ENCODE data around the gene CRISPLD2. TPM values are rescaled to one million over a fixed set of nuclear protein-coding genes. Genes with fewer than 3 reads are reported as not detected.
A peak's percentile ranks its signal among the peaks of the same experiment; 100 is the strongest.

The CRISPLD2 gene
- total RNA-seq, 2 experiments from 2014 or later = 2.0 to 2.6 TPM

- Mint-ChIP-seq H3K9me3 (no peaks in the 10 kb centered on the region), H3K27me3 (no peaks in the 10 kb centered on the region), H3K4me1 (ENCODE audit: low read depth) (peaks cover 11% of the 10 kb centered on the region), H3K27ac (no peak overlapping the region), H3K36me3 (ENCODE audit: low read depth) (no peaks in the 10 kb centered on the region), H3K4me3 (no peak overlapping the region)
- no peak for DNase-seq
- H3K9me3 ChIP-seq (ENCODE audit: control insufficient read depth in 1 of 2, insufficient read depth in 1 of 2, low read length in 2 of 2) = no peaks in the 10 kb centered on the region
- ChIA-PET CTCF (no interaction called here), POLR2A (no interaction called here)
- no peak overlapping the region for H3K27ac ChIP-seq (ENCODE audit: low read depth in 1 of 2, low read length in 2 of 2)
- peaks cover 0 to 3% of the 10 kb centered on the region in 2 experiments for H3K27me3 ChIP-seq (ENCODE audit: control insufficient read depth in 1 of 2, insufficient read depth in 2 of 2, low read length in 2 of 2)
- intact Hi-C loops (cut with DNase I, micrococcal nuclease) = no loop called here
- no peak overlapping the region for H3K4me3 ChIP-seq (ENCODE audit: low read length)
- H3K4me1 ChIP-seq (ENCODE audit: insufficient read depth, low read length) = peaks cover 23% of the 10 kb centered on the region
- H3K36me3 ChIP-seq (ENCODE audit: insufficient read depth, low read length) = no peaks in the 10 kb centered on the region
- TF ChIP-seq CTCF (IDR thresholded peaks at IDR 0.05) = no peak
- ATAC-seq (ENCODE audit: poor library complexity) = no peak
Observed at GRCh38 chr16:84949772-84950436, 130.1 kb downstream of the CRISPLD2 start.

- Mint-ChIP-seq H3K4me1 (ENCODE audit: low read depth) (peaks cover 11% of the 10 kb centered on the region), H3K4me3 (no peak overlapping the region), H3K9me3 (no peaks in the 10 kb centered on the region), H3K27ac (no peak overlapping the region), H3K36me3 (ENCODE audit: low read depth) (no peaks in the 10 kb centered on the region), H3K27me3 (no peaks in the 10 kb centered on the region)
- peaks cover 23% of the 10 kb centered on the region for H3K4me1 ChIP-seq (ENCODE audit: insufficient read depth, low read length)
- H3K4me3 ChIP-seq (ENCODE audit: low read length) = no peak overlapping the region
- DNase-seq = peak in 8 of 14 experiments; percentile 8 to 58 (median 20)
- no peak for ATAC-seq (ENCODE audit: poor library complexity)
- no peak overlapping the region for H3K27ac ChIP-seq (ENCODE audit: low read depth in 1 of 2, low read length in 2 of 2)
- POLR2A ChIA-PET = no interaction called here
- no peaks in the 10 kb centered on the region for H3K9me3 ChIP-seq (ENCODE audit: control insufficient read depth in 1 of 2, insufficient read depth in 1 of 2, low read length in 2 of 2)
- intact Hi-C loops (cut with DNase I, micrococcal nuclease) = no loop called here
- no peak for TF ChIP-seq CTCF (IDR thresholded peaks at IDR 0.05)
- H3K27me3 ChIP-seq (ENCODE audit: control insufficient read depth in 1 of 2, insufficient read depth in 2 of 2, low read length in 2 of 2) = peaks cover 0 to 5% of the 10 kb centered on the region in 2 experiments
- no peaks in the 10 kb centered on the region for H3K36me3 ChIP-seq (ENCODE audit: insufficient read depth, low read length)
- CTCF ChIA-PET = interaction anchor here (4.7 kb wide), 1 partner anchor 196 kb away, joined by 69 read pairs; no protein-coding TSS in a partner anchor
Observed at GRCh38 chr16:84950906-84951305, 131.1 kb downstream of the CRISPLD2 start.

- peaks cover 23% of the 10 kb centered on the region for H3K4me1 ChIP-seq (ENCODE audit: insufficient read depth, low read length)
- H3K9me3 Mint-ChIP-seq = no peaks in the 10 kb centered on the region
- H3K27ac ChIP-seq (ENCODE audit: low read depth in 1 of 2, low read length in 2 of 2) = no peak overlapping the region
- ATAC-seq (ENCODE audit: poor library complexity) = peak; percentile 87
- peak; percentile 51 to 88 (median 62) for DNase-seq
- no peaks in the 10 kb centered on the region for H3K36me3 ChIP-seq (ENCODE audit: insufficient read depth, low read length)
- POLR2A ChIA-PET = interaction anchor here (0.7 to 1.6 kb wide), 3 partner anchors 156 to 198 kb away, joined by 3 to 10 read pairs (median 3); no protein-coding TSS in a partner anchor
- no peaks in the 10 kb centered on the region for H3K9me3 ChIP-seq (ENCODE audit: control insufficient read depth in 1 of 2, insufficient read depth in 1 of 2, low read length in 2 of 2)
- no peak overlapping the region for H3K27ac Mint-ChIP-seq
- H3K36me3 Mint-ChIP-seq (ENCODE audit: low read depth) = no peaks in the 10 kb centered on the region
- no peak overlapping the region for H3K4me3 Mint-ChIP-seq
- H3K27me3 Mint-ChIP-seq = no peaks in the 10 kb centered on the region
- peaks cover 0 to 5% of the 10 kb centered on the region in 2 experiments for H3K27me3 ChIP-seq (ENCODE audit: control insufficient read depth in 1 of 2, insufficient read depth in 2 of 2, low read length in 2 of 2)
- peak; percentile 88 for TF ChIP-seq CTCF (IDR thresholded peaks at IDR 0.05)
- intact Hi-C loops (cut with DNase I, micrococcal nuclease) = loop anchor here (1.0 to 2.0 kb wide), 2 partner anchors 198 to 330 kb away; no protein-coding TSS in a partner anchor
- H3K4me1 Mint-ChIP-seq (ENCODE audit: low read depth) = peaks cover 11% of the 10 kb centered on the region
- H3K4me3 ChIP-seq (ENCODE audit: low read length) = no peak overlapping the region
- CTCF ChIA-PET = interaction anchor here (0.6 to 4.7 kb wide), 20 partner anchors 11 to 720 kb away, joined by 3 to 69 read pairs (median 4); no protein-coding TSS in a partner anchor
Observed at GRCh38 chr16:84952335-84953189, 132.8 kb downstream of the CRISPLD2 start.
